ENCODE data around the gene OPCML.

The OPCML gene

GRCh38 chr11:133343951-133344350 lies 188.3 kb downstream of the OPCML start:
- no peak for ATAC-seq
- no peak for TF ChIP-seq GLIS3 (CRISPR knock-in tag; IDR thresholded peaks at IDR 0.05)
- no peak for TF ChIP-seq ZNF70 (CRISPR knock-in tag; IDR thresholded peaks at IDR 0.05)
- TF ChIP-seq SNAI2 (CRISPR knock-in tag; IDR thresholded peaks at IDR 0.05): no peak
- TF ChIP-seq, protein P1, sequence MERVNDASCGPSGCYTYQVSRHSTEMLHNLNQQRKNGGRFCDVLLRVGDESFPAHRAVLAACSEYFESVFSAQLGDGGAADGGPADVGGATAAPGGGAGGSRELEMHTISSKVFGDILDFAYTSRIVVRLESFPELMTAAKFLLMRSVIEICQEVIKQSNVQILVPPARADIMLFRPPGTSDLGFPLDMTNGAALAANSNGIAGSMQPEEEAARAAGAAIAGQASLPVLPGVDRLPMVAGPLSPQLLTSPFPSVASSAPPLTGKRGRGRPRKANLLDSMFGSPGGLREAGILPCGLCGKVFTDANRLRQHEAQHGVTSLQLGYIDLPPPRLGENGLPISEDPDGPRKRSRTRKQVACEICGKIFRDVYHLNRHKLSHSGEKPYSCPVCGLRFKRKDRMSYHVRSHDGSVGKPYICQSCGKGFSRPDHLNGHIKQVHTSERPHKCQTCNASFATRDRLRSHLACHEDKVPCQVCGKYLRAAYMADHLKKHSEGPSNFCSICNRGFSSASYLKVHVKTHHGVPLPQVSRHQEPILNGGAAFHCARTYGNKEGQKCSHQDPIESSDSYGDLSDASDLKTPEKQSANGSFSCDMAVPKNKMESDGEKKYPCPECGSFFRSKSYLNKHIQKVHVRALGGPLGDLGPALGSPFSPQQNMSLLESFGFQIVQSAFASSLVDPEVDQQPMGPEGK (CRISPR knock-in tag; IDR thresholded peaks at IDR 0.05; ENCODE audit: borderline replicate concordance): no peak
- no peak for TF ChIP-seq ZNF8 (CRISPR knock-in tag; IDR thresholded peaks at IDR 0.05)
- TF ChIP-seq CREB5 (CRISPR knock-in tag; IDR thresholded peaks at IDR 0.05; ENCODE audit: low read depth): no peak
- TF ChIP-seq TSHZ2 (CRISPR knock-in tag; IDR thresholded peaks at IDR 0.05): no peak
- TF ChIP-seq OSR1 (CRISPR knock-in tag; IDR thresholded peaks at IDR 0.05): no peak
- no peak for TF ChIP-seq PPARA (CRISPR knock-in tag; IDR thresholded peaks at IDR 0.05; ENCODE audit: borderline replicate concordance)
- no peak for TF ChIP-seq ZFP3 (CRISPR knock-in tag; IDR thresholded peaks at IDR 0.05)
- TF ChIP-seq, protein P2, sequence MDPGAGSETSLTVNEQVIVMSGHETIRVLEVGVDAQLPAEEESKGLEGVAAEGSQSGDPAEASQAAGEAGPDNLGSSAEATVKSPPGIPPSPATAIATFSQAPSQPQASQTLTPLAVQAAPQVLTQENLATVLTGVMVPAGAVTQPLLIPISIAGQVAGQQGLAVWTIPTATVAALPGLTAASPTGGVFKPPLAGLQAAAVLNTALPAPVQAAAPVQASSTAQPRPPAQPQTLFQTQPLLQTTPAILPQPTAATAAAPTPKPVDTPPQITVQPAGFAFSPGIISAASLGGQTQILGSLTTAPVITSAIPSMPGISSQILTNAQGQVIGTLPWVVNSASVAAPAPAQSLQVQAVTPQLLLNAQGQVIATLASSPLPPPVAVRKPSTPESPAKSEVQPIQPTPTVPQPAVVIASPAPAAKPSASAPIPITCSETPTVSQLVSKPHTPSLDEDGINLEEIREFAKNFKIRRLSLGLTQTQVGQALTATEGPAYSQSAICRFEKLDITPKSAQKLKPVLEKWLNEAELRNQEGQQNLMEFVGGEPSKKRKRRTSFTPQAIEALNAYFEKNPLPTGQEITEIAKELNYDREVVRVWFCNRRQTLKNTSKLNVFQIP (CRISPR knock-in tag; IDR thresholded peaks at IDR 0.05; ENCODE audit: borderline replicate concordance, low read depth): no peak
- no peak for TF ChIP-seq ISL1 (CRISPR knock-in tag; IDR thresholded peaks at IDR 0.05)
- no peak for TF ChIP-seq ZFP30 (CRISPR knock-in tag; IDR thresholded peaks at IDR 0.05)
- no peak for TF ChIP-seq ZNF565 (CRISPR knock-in tag; conservative IDR thresholded peaks at IDR 0.05; ENCODE audit: low read depth)
- TF ChIP-seq TOX (CRISPR knock-in tag; IDR thresholded peaks at IDR 0.05; ENCODE audit: borderline replicate concordance): no peak
- no peak for TF ChIP-seq RARB (CRISPR knock-in tag; IDR thresholded peaks at IDR 0.05)
- TF ChIP-seq ESRRG (CRISPR knock-in tag; IDR thresholded peaks at IDR 0.05): no peak
- TF ChIP-seq BACH2 (CRISPR knock-in tag; IDR thresholded peaks at IDR 0.05; ENCODE audit: borderline replicate concordance): no peak
- no peak for TF ChIP-seq CSRNP3 (CRISPR knock-in tag; IDR thresholded peaks at IDR 0.05)
- no peak for TF ChIP-seq ARNTL (CRISPR knock-in tag; IDR thresholded peaks at IDR 0.05; ENCODE audit: borderline replicate concordance, low read depth)

DNA sequence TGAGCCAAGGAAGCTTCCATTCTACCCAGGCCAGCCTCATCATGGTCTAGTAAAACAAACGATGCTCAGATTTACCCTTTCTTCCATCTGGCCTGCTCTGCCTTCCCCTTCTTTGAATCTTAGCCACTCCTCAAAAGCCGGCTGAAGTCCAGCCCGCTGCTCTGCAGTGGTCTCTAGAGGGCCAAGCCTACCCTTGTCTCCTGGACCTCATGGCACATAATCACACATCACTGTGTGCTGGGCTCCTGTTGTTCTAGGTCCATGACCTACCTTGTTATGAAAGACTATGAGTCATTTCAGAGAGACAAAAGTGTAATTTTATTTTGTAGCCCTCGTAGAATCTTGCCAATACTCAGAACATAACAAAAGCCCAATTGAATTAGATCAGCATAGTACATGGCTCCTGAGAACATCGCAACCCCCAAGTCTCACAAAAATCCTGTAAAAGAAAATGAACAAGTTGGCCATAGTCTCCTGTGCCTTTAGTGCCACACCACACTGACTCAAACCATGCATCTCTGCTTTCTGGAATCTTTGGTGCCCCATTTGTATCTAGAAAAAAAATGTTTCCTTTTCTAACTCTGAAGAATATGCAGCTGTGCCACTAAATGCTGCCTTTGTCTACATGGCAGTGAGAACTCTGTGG lies 192.7 kb downstream of the OPCML start:
- no peak for TF ChIP-seq TCF4 (CRISPR knock-in tag; IDR thresholded peaks at IDR 0.05; ENCODE audit: borderline replicate concordance)
- no peak for TF ChIP-seq GLIS3 (CRISPR knock-in tag; IDR thresholded peaks at IDR 0.05)
- TF ChIP-seq PPARA (CRISPR knock-in tag; IDR thresholded peaks at IDR 0.05; ENCODE audit: borderline replicate concordance): no peak
- TF ChIP-seq ZNF8 (CRISPR knock-in tag; IDR thresholded peaks at IDR 0.05): no peak
- no peak for TF ChIP-seq ZNF565 (CRISPR knock-in tag; conservative IDR thresholded peaks at IDR 0.05; ENCODE audit: low read depth)
- no peak for TF ChIP-seq CSDC2 (CRISPR knock-in tag; IDR thresholded peaks at IDR 0.05)
- TF ChIP-seq, protein P2 (CRISPR knock-in tag; IDR thresholded peaks at IDR 0.05; ENCODE audit: borderline replicate concordance, low read depth): no peak
- no peak for ATAC-seq

Measured in SK-N-SH treated with all-trans-retinoic acid at 6 μM for 48 hours (cell line).